HepG2 (cell line): Measurements from ENCODE around the gene CDV3. TPM values are rescaled to one million over a fixed set of nuclear protein-coding genes. Genes with fewer than 3 reads are reported as not detected.

Source experiments
- BRF2 ChIP-seq: sonication (generic); formaldehyde crosslinking; IDR thresholded peaks from 2 replicates; pipeline ENCODE4 v1.8.1; 2022; ENCODE audit warnings: mild to moderate bottlenecking, missing genetic modification reagents
- CC2D1A ChIP-seq: sonication (generic); formaldehyde crosslinking; IDR thresholded peaks from 2 replicates; pipeline ENCODE4 v1.8.1; 2023; ENCODE audit warnings: mild to moderate bottlenecking, missing genetic modification reagents
- ETV6 ChIP-seq: sonication (generic); formaldehyde crosslinking; conservative IDR thresholded peaks from 2 replicates; pipeline ENCODE4 v1.4.0; 2020; ENCODE audit warnings: missing genetic modification reagents
- HDAC6 ChIP-seq: fragments of 200-600 bp; sonication (generic); IDR thresholded peaks from 2 replicates; pipeline ENCODE4 v1.7.0; 2017; ENCODE audit warnings: mild to moderate bottlenecking, antibody characterized with exemption, low read length, low read depth
- MBD4 ChIP-seq: IDR thresholded peaks from 2 replicates; pipeline ENCODE4 v1.6.1; 2012; ENCODE audit warnings: low read length, inconsistent platforms, borderline replicate concordance
- MEIS1 ChIP-seq: sonication (generic); formaldehyde crosslinking; IDR thresholded peaks from 2 replicates; pipeline ENCODE4 v1.9.0; 2021; ENCODE audit warnings: mild to moderate bottlenecking, missing genetic modification reagents, moderate library complexity, borderline replicate concordance
- SP140L ChIP-seq: sonication (generic); formaldehyde crosslinking; IDR thresholded peaks from 2 replicates; pipeline ENCODE4 v1.4.0; 2020; ENCODE audit warnings: missing genetic modification reagents, borderline replicate concordance
- STAG1 ChIP-seq: sonication (generic); formaldehyde crosslinking; IDR thresholded peaks from 2 replicates; pipeline ENCODE4 v1.4.0; 2020; ENCODE audit warnings: missing genetic modification reagents
- TFDP2 ChIP-seq: sonication (generic); formaldehyde crosslinking; IDR thresholded peaks from 2 replicates; pipeline ENCODE4 v1.4.0; 2020; ENCODE audit warnings: missing genetic modification reagents
- ZFP90 ChIP-seq: sonication (generic); formaldehyde crosslinking; IDR thresholded peaks from 2 replicates; pipeline ENCODE4 v1.8.0; 2022; ENCODE audit warnings: missing genetic modification reagents, mild to moderate bottlenecking, inconsistent platforms, borderline replicate concordance
- ZNF263 ChIP-seq: sonication (generic); formaldehyde crosslinking; IDR thresholded peaks from 2 replicates; pipeline ENCODE4 v1.4.0; 2020; ENCODE audit warnings: missing genetic modification reagents
- ZNF343 ChIP-seq: sonication (generic); formaldehyde crosslinking; IDR thresholded peaks from 2 replicates; pipeline ENCODE4 v1.4.0; 2020; ENCODE audit warnings: mild to moderate bottlenecking, missing genetic modification reagents
- ZNF607 ChIP-seq: sonication (generic); formaldehyde crosslinking; IDR thresholded peaks from 2 replicates; pipeline ENCODE4 v1.5.1; 2020; ENCODE audit warnings: missing genetic modification reagents, mild to moderate bottlenecking, borderline replicate concordance
- ZNF777 ChIP-seq: sonication (generic); formaldehyde crosslinking; IDR thresholded peaks from 2 replicates; pipeline ENCODE4 v1.4.0; 2020; ENCODE audit warnings: missing genetic modification reagents
- ZXDC ChIP-seq: sonication (generic); formaldehyde crosslinking; IDR thresholded peaks from 2 replicates; pipeline ENCODE4 v1.5.0; 2020; ENCODE audit warnings: mild to moderate bottlenecking, missing genetic modification reagents
- polyA plus RNA-seq, 8 experiments: library from polyadenylated mRNA; depleted of rRNA in 3 of 8; stranded (reverse) in 7 of 8; unstranded in 1 of 8; fragments of >200 nt; fragmentation: Illumina TruSeq in 4 of 8; extraction: Trizol in 4 of 8; gene quantifications; 2 replicates each; pipeline versions ENCODE4 v1.2.1 to v1.2.3, GENCODE V29; 2011 to 2016; ENCODE audit warnings: low read depth in 4 of 8, missing spikeins in 1 of 8, mixed read lengths in 1 of 8; ENCODE audit not compliant: insufficient read depth in 1 of 8
- total RNA-seq, 5 experiments: library from RNA; depleted of rRNA; stranded (reverse); fragments of >200 nt; fragmentation: Illumina TruSeq; extraction: Trizol; gene quantifications; 2 replicates each; pipeline ENCODE4 v1.2.3, GENCODE V29; 2016; ENCODE audit warnings: low read depth in 1 of 5
- TF ChIP-seq, protein P1 (sequence below): sonication (generic); formaldehyde crosslinking; IDR thresholded peaks from 2 replicates; pipeline ENCODE4 v1.4.0; 2020; ENCODE audit warnings: missing genetic modification reagents
- TF ChIP-seq, protein P2 (sequence below): sonication (generic); formaldehyde crosslinking; IDR thresholded peaks from 2 replicates; pipeline ENCODE4 v1.4.0; 2020; ENCODE audit warnings: missing genetic modification reagents
- TF ChIP-seq, protein P3 (sequence below): sonication (generic); formaldehyde crosslinking; IDR thresholded peaks from 2 replicates; pipeline ENCODE4 v1.5.0; 2020; ENCODE audit warnings: mild to moderate bottlenecking, missing genetic modification reagents, borderline replicate concordance

The CDV3 gene
- total and polyA plus RNA-seq, 2 of the 13 experiments (the other 11 are each of a cell fraction or from before 2014, with no cell fraction given) = 46.6 to 145 TPM

GRCh38 chr3:133578548-133579191 is 5.2 kb downstream of the CDV3 start (continued):
- TF ChIP-seq, protein P1, sequence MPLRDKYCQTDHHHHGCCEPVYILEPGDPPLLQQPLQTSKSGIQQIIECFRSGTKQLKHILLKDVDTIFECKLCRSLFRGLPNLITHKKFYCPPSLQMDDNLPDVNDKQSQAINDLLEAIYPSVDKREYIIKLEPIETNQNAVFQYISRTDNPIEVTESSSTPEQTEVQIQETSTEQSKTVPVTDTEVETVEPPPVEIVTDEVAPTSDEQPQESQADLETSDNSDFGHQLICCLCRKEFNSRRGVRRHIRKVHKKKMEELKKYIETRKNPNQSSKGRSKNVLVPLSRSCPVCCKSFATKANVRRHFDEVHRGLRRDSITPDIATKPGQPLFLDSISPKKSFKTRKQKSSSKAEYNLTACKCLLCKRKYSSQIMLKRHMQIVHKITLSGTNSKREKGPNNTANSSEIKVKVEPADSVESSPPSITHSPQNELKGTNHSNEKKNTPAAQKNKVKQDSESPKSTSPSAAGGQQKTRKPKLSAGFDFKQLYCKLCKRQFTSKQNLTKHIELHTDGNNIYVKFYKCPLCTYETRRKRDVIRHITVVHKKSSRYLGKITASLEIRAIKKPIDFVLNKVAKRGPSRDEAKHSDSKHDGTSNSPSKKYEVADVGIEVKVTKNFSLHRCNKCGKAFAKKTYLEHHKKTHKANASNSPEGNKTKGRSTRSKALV (CRISPR knock-in tag) = no peak
- TF ChIP-seq ZNF343 (CRISPR knock-in tag) (no peak), SP140L (CRISPR knock-in tag) (no peak), MBD4 (no peak), TFDP2 (CRISPR knock-in tag) (no peak), ZNF263 (CRISPR knock-in tag) (no peak), ZXDC (CRISPR knock-in tag) (no peak), CC2D1A (CRISPR knock-in tag) (no peak), ETV6 (CRISPR knock-in tag) (no peak), HDAC6 (no peak), BRF2 (CRISPR knock-in tag) (no peak), ZFP90 (CRISPR knock-in tag) (no peak), ZNF777 (CRISPR knock-in tag) (no peak), MEIS1 (CRISPR knock-in tag) (no peak), ZNF607 (CRISPR knock-in tag) (no peak), STAG1 (peak; percentile 81)
- TF ChIP-seq, protein P2, sequence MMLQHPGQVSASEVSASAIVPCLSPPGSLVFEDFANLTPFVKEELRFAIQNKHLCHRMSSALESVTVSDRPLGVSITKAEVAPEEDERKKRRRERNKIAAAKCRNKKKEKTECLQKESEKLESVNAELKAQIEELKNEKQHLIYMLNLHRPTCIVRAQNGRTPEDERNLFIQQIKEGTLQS (CRISPR knock-in tag) = no peak
- TF ChIP-seq, protein P3, sequence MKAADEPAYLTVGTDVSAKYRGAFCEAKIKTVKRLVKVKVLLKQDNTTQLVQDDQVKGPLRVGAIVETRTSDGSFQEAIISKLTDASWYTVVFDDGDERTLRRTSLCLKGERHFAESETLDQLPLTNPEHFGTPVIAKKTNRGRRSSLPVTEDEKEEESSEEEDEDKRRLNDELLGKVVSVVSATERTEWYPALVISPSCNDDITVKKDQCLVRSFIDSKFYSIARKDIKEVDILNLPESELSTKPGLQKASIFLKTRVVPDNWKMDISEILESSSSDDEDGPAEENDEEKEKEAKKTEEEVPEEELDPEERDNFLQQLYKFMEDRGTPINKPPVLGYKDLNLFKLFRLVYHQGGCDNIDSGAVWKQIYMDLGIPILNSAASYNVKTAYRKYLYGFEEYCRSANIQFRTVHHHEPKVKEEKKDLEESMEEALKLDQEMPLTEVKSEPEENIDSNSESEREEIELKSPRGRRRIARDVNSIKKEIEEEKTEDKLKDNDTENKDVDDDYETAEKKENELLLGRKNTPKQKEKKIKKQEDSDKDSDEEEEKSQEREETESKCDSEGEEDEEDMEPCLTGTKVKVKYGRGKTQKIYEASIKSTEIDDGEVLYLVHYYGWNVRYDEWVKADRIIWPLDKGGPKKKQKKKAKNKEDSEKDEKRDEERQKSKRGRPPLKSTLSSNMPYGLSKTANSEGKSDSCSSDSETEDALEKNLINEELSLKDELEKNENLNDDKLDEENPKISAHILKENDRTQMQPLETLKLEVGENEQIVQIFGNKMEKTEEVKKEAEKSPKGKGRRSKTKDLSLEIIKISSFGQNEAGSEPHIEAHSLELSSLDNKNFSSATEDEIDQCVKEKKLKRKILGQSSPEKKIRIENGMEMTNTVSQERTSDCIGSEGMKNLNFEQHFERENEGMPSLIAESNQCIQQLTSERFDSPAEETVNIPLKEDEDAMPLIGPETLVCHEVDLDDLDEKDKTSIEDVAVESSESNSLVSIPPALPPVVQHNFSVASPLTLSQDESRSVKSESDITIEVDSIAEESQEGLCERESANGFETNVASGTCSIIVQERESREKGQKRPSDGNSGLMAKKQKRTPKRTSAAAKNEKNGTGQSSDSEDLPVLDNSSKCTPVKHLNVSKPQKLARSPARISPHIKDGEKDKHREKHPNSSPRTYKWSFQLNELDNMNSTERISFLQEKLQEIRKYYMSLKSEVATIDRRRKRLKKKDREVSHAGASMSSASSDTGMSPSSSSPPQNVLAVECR = no peak
